ENCODE measurements around the gene EXD3. TPM values are rescaled to one million over a fixed set of nuclear protein-coding genes. Genes with fewer than 3 reads are reported as not detected.
A peak's percentile ranks its signal among the peaks of the same experiment; 100 is the strongest.

EXD3 gene
- total and polyA plus RNA-seq, 4 donors, result 8.6 to 30.5 (median 19.5) TPM

DNA sequence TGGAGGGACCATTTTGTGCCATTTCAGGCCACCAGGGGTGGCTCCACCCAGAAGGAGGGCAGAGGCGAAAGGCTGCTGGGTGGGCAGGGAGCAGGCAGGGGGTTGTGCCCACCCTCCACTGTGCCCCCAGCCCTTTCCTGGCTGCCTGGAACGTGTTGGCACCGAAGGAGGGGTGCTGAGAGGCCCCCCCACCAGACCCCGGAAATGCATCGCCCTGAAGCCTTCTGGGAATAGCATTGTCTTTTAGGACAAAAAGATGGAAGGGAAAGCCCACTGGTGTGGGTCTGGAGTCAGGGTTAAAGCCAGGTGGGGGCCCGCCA, 5.3 kb upstream of the EXD3 start:
- peaks cover 0 to 4% (median 0%) of the 10 kb centered on the region in 5 donors for H3K4me1 ChIP-seq (ENCODE audit: control insufficient read depth in 5 of 5, insufficient read depth in 5 of 5, low read length in 5 of 5)
- H3K9me3 ChIP-seq (ENCODE audit: control insufficient read depth in 4 of 4, insufficient read depth in 3 of 4, low read length in 3 of 4), result no peaks in the 10 kb centered on the region
- no peaks in the 10 kb centered on the region for H3K36me3 ChIP-seq (ENCODE audit: control insufficient read depth in 4 of 4, insufficient read depth in 4 of 4, low read length in 4 of 4)
- no peak overlapping the region for H3K9ac ChIP-seq (ENCODE audit: insufficient read depth in 1 of 2, low read length in 2 of 2)
- no peaks in the 10 kb centered on the region for H3K27me3 ChIP-seq (ENCODE audit: control insufficient read depth in 3 of 3, insufficient read depth in 3 of 3, low read length in 2 of 3)
- ATAC-seq (ENCODE audit: insufficient read depth, low FRiP score) (no peak), DNase-seq (no peak)
- H3K27ac ChIP-seq (ENCODE audit: low read depth in 1 of 2, low read length in 1 of 2), result no peak overlapping the region
- TF ChIP-seq, protein P1, sequence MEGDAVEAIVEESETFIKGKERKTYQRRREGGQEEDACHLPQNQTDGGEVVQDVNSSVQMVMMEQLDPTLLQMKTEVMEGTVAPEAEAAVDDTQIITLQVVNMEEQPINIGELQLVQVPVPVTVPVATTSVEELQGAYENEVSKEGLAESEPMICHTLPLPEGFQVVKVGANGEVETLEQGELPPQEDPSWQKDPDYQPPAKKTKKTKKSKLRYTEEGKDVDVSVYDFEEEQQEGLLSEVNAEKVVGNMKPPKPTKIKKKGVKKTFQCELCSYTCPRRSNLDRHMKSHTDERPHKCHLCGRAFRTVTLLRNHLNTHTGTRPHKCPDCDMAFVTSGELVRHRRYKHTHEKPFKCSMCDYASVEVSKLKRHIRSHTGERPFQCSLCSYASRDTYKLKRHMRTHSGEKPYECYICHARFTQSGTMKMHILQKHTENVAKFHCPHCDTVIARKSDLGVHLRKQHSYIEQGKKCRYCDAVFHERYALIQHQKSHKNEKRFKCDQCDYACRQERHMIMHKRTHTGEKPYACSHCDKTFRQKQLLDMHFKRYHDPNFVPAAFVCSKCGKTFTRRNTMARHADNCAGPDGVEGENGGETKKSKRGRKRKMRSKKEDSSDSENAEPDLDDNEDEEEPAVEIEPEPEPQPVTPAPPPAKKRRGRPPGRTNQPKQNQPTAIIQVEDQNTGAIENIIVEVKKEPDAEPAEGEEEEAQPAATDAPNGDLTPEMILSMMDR (IDR thresholded peaks at IDR 0.05; ENCODE audit: control extremely low read depth, extremely low read depth), result no peak
- H3K4me3 ChIP-seq, result no peak overlapping the region
- WGBS, 2 donors, result 74 to 95% methylated on average over 6 of the region's 6 CpGs

DNA sequence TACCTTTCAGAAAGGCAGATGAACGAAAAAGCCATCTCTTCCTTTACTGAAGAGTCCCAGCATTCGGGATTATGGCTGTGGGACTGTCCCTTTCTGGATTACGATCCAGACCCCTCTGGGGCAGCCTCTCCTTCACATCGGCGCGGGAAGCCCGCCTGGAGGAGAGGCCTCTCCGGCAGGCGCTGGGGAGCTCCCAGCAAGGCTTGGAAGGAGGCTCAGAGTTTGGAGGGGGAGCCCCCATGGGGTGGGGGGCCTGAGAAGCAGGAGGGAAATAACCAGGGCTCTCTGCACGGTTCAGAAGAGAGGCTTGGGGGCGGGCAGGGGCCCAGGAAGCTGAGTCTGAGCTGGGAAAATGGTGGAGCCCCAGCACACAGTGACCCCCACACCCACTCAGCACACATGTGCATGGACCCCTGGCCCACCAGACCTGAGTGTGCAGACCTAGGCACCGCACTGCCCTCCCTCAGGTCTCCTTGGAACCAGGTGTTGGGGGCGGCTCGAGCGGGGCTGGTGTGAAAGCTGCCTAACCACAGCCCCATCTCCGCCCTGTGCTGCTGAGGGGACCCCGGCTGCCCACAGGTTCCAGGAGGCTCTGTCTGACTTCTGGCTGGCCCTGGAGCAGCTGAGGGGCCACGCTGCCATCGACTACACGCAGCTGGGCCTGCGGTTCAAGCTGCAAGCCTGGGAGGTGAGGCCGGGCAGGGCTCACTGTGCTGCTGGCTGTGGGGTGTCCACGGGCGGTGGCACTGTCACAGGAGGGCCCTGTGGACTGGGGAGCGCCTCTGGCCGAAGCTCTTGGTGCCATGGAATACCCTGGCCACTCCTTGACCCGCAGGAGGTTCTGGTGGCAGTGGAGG, 4.7 kb upstream of the EXD3 start:
- H3K9ac ChIP-seq (ENCODE audit: insufficient read depth in 1 of 2, low read length in 2 of 2), result no peak overlapping the region
- no peaks in the 10 kb centered on the region for H3K9me3 ChIP-seq (ENCODE audit: control insufficient read depth in 4 of 4, insufficient read depth in 3 of 4, low read length in 3 of 4)
- no peaks in the 10 kb centered on the region for H3K36me3 ChIP-seq (ENCODE audit: control insufficient read depth in 4 of 4, insufficient read depth in 4 of 4, low read length in 4 of 4)
- 84 to 91% methylated on average over 27 of the region's 27 CpGs for WGBS, 2 donors
- ATAC-seq (ENCODE audit: insufficient read depth, low FRiP score), result no peak
- H3K4me1 ChIP-seq (ENCODE audit: control insufficient read depth in 5 of 5, insufficient read depth in 5 of 5, low read length in 5 of 5), result peaks cover 0 to 4% (median 0%) of the 10 kb centered on the region in 5 donors
- no peaks in the 10 kb centered on the region for H3K27me3 ChIP-seq (ENCODE audit: control insufficient read depth in 3 of 3, insufficient read depth in 3 of 3, low read length in 2 of 3)
- TF ChIP-seq, protein P1 (IDR thresholded peaks at IDR 0.05; ENCODE audit: control extremely low read depth, extremely low read depth), result no peak
- no peak overlapping the region for H3K4me3 ChIP-seq
- no peak for DNase-seq
- no peak overlapping the region for H3K27ac ChIP-seq (ENCODE audit: low read depth in 1 of 2, low read length in 1 of 2)

DNA sequence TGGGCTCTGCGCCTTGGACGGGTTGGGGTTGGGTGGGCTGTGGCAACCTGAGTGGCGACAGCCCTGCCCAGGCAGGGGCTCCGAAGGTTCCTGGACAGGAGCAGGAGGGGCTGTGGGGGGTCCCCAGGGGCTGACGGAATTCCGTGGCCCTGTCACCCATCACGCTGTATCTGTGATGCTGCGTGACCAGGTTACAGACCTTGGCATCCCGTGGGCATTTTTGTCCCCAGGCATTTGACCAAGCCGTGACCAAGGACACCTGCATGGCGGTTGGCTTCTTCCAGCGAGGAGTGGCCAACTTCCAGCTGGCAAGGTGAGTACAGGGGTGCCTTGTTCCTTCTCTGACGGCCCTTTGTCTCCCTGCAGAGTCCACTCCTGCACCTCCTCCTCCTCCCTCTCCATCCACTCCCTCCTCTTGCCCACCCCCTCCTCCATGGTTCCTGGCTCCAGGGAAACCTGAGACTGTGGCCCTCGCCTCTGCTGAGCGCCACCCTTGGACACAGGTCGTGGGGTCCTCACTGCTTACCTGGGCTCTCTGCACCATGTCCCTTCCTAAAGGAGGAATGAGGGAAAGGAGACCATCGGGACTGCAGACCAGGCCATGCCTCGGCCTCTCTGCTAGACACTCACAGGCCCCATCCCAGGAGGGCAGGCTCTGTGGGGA, 3.2 kb upstream of the EXD3 start:
- H3K27me3 ChIP-seq (ENCODE audit: control insufficient read depth in 3 of 3, insufficient read depth in 3 of 3, low read length in 2 of 3), result no peaks in the 10 kb centered on the region
- H3K9ac ChIP-seq (ENCODE audit: insufficient read depth in 1 of 2, low read length in 2 of 2), result no peak overlapping the region
- 88 to 92% methylated on average over 18 of the region's 18 CpGs for WGBS, 2 donors
- H3K9me3 ChIP-seq (ENCODE audit: control insufficient read depth in 4 of 4, insufficient read depth in 3 of 4, low read length in 3 of 4), result no peaks in the 10 kb centered on the region
- DNase-seq (peak in 1 of 3 donors; percentile 9), ATAC-seq (ENCODE audit: insufficient read depth, low FRiP score) (no peak)
- peaks cover 0 to 16% (median 3%) of the 10 kb centered on the region in 5 donors for H3K4me1 ChIP-seq (ENCODE audit: control insufficient read depth in 5 of 5, insufficient read depth in 5 of 5, low read length in 5 of 5)
- no peak overlapping the region for H3K27ac ChIP-seq (ENCODE audit: low read depth in 1 of 2, low read length in 1 of 2)
- TF ChIP-seq, protein P1 (IDR thresholded peaks at IDR 0.05; ENCODE audit: control extremely low read depth, extremely low read depth), result no peak
- H3K4me3 ChIP-seq, result no peak overlapping the region
- H3K36me3 ChIP-seq (ENCODE audit: control insufficient read depth in 4 of 4, insufficient read depth in 4 of 4, low read length in 4 of 4), result no peaks in the 10 kb centered on the region

Measured in lung (tissue), 12 donors.